Activated naive CD4-positive, alpha-beta T cell treated with anti-CD3 and anti-CD28 coated beads, Interleukin-2, amount 10 ng/mL, durations not matched to agents 7 days and 5 days (primary cell): Measurements from ENCODE around the gene ASS1.

ENCODE experiments used
- CTCF ChIA-PET: fragments of 350-600 bp; sonication (Branson Sonifier 250); formaldehyde crosslinking; loops from one replicate; lab custom pipeline; 2021; ENCODE audit warnings: antibody characterized with exemption; lab: Charles Lee
- DNase-seq: peaks from one replicate; pipeline ENCODE4 v3.0.0-alpha.2; 2020
- H3K27ac Mint-ChIP-seq: one replicate; pipeline ENCODE4 v1.8.0; 2021; ENCODE audit warnings: mild to moderate bottlenecking, moderate library complexity, mixed read lengths
- H3K27me3 Mint-ChIP-seq: one replicate; pipeline ENCODE4 v1.8.0; 2021; ENCODE audit warnings: mild to moderate bottlenecking, mixed read lengths
- H3K36me3 Mint-ChIP-seq: one replicate; pipeline ENCODE4 v1.8.0; 2021; ENCODE audit warnings: mixed read lengths
- H3K4me1 Mint-ChIP-seq: one replicate; pipeline ENCODE4 v1.8.0; 2021; ENCODE audit warnings: mixed read lengths
- H3K4me3 Mint-ChIP-seq: one replicate; pipeline ENCODE4 v1.8.0; 2021; ENCODE audit warnings: mild to moderate bottlenecking, moderate library complexity, mixed read lengths
- H3K9me3 Mint-ChIP-seq: one replicate; pipeline ENCODE4 v1.8.0; 2021; ENCODE audit warnings: mixed read lengths

The ASS1 gene

GRCh38 chr9:130518233-130518632 lies 73.5 kb downstream of the ASS1 start:
- Mint-ChIP-seq H3K9me3 (no peaks in the 10 kb centered on the region), H3K4me3 (no peak overlapping the region), H3K27ac (no peak overlapping the region), H3K4me1 (no peaks in the 10 kb centered on the region), H3K27me3 (peaks cover 16% of the 10 kb centered on the region), H3K36me3 (no peaks in the 10 kb centered on the region)
- CTCF ChIA-PET: no interaction called here
- no peak for DNase-seq

- DNase-seq: no peak
- Mint-ChIP-seq H3K36me3 (no peaks in the 10 kb centered on the region), H3K9me3 (no peaks in the 10 kb centered on the region), H3K4me3 (no peak overlapping the region), H3K27me3 (peaks cover 16% of the 10 kb centered on the region), H3K27ac (no peak overlapping the region), H3K4me1 (no peaks in the 10 kb centered on the region)
- CTCF ChIA-PET: no interaction called here
These were observed 74.4 kb downstream of the ASS1 start for GRCh38 chr9:130518943-130519799.

GRCh38 chr9:130519927-130520326 lies 75.2 kb downstream of the ASS1 start:
- H3K27ac Mint-ChIP-seq: no peak overlapping the region
- H3K9me3 Mint-ChIP-seq: no peaks in the 10 kb centered on the region
- H3K4me1 Mint-ChIP-seq: no peaks in the 10 kb centered on the region
- no peak overlapping the region for H3K4me3 Mint-ChIP-seq
- CTCF ChIA-PET: no interaction called here
- peaks cover 16% of the 10 kb centered on the region for H3K27me3 Mint-ChIP-seq
- no peaks in the 10 kb centered on the region for H3K36me3 Mint-ChIP-seq
- no peak for DNase-seq

- no peak for DNase-seq
- Mint-ChIP-seq H3K36me3 (no peaks in the 10 kb centered on the region), H3K9me3 (no peaks in the 10 kb centered on the region), H3K4me3 (no peak overlapping the region), H3K4me1 (no peaks in the 10 kb centered on the region), H3K27ac (no peak overlapping the region), H3K27me3 (peaks cover 19% of the 10 kb centered on the region)
- CTCF ChIA-PET: no interaction called here
These were observed 77.0 kb downstream of the ASS1 start for GRCh38 chr9:130521715-130522114.

- no peaks in the 10 kb centered on the region for H3K4me1 Mint-ChIP-seq
- DNase-seq: no peak
- no peaks in the 10 kb centered on the region for H3K36me3 Mint-ChIP-seq
- H3K9me3 Mint-ChIP-seq: no peaks in the 10 kb centered on the region
- H3K27me3 Mint-ChIP-seq: peaks cover 19% of the 10 kb centered on the region
- CTCF ChIA-PET: interaction anchor here (0.6 kb wide), 1 partner anchor 1072 kb away, joined by 4 read pairs; no protein-coding TSS in a partner anchor
- no peak overlapping the region for H3K27ac Mint-ChIP-seq
- H3K4me3 Mint-ChIP-seq: no peak overlapping the region
These were observed 77.6 kb downstream of the ASS1 start for GRCh38 chr9:130522233-130522808.

GRCh38 chr9:130523921-130524320 lies 79.2 kb downstream of the ASS1 start:
- no peaks in the 10 kb centered on the region for H3K9me3 Mint-ChIP-seq
- no peak overlapping the region for H3K27ac Mint-ChIP-seq
- CTCF ChIA-PET: no interaction called here
- DNase-seq: no peak
- H3K4me1 Mint-ChIP-seq: no peaks in the 10 kb centered on the region
- no peaks in the 10 kb centered on the region for H3K36me3 Mint-ChIP-seq
- H3K4me3 Mint-ChIP-seq: no peak overlapping the region
- peaks cover 11% of the 10 kb centered on the region for H3K27me3 Mint-ChIP-seq

- CTCF ChIA-PET: no interaction called here
- Mint-ChIP-seq H3K27me3 (peaks cover 12% of the 10 kb centered on the region), H3K4me1 (no peaks in the 10 kb centered on the region), H3K36me3 (no peaks in the 10 kb centered on the region), H3K27ac (no peak overlapping the region), H3K4me3 (no peak overlapping the region), H3K9me3 (no peaks in the 10 kb centered on the region)
- no peak for DNase-seq
These were observed 81.6 kb downstream of the ASS1 start for GRCh38 chr9:130526193-130526853.

GRCh38 chr9:130526854-130527650 lies 82.3 kb downstream of the ASS1 start:
- no peaks in the 10 kb centered on the region for H3K36me3 Mint-ChIP-seq
- no peaks in the 10 kb centered on the region for H3K4me1 Mint-ChIP-seq
- no peak for DNase-seq
- peaks cover 12% of the 10 kb centered on the region for H3K27me3 Mint-ChIP-seq
- no peak overlapping the region for H3K4me3 Mint-ChIP-seq
- no peaks in the 10 kb centered on the region for H3K9me3 Mint-ChIP-seq
- no peak overlapping the region for H3K27ac Mint-ChIP-seq
- CTCF ChIA-PET: no interaction called here

- CTCF ChIA-PET: no interaction called here
- H3K4me1 Mint-ChIP-seq: no peaks in the 10 kb centered on the region
These were observed 83.0 kb downstream of the ASS1 start for GRCh38 chr9:130527651-130528310.

GRCh38 chr9:130528674-130529073 lies 83.9 kb downstream of the ASS1 start:
- H3K4me1 Mint-ChIP-seq: no peaks in the 10 kb centered on the region
- CTCF ChIA-PET: interaction anchor here (0.8 kb wide), 1 partner anchor 518 kb away, joined by 3 read pairs; no protein-coding TSS in a partner anchor
- H3K36me3 Mint-ChIP-seq: no peaks in the 10 kb centered on the region
- H3K4me3 Mint-ChIP-seq: no peak overlapping the region
- H3K27me3 Mint-ChIP-seq: peaks cover 22% of the 10 kb centered on the region
- DNase-seq: no peak
- H3K9me3 Mint-ChIP-seq: no peaks in the 10 kb centered on the region
- no peak overlapping the region for H3K27ac Mint-ChIP-seq

More at GRCh38 chr9:130527651-130528310, 83.0 kb downstream of the ASS1 start:
- no peak for DNase-seq
- no peak overlapping the region for H3K27ac Mint-ChIP-seq
- H3K27me3 Mint-ChIP-seq: peaks cover 16% of the 10 kb centered on the region
- no peak overlapping the region for H3K4me3 Mint-ChIP-seq
- no peaks in the 10 kb centered on the region for H3K36me3 Mint-ChIP-seq
- no peaks in the 10 kb centered on the region for H3K9me3 Mint-ChIP-seq

- H3K9me3 Mint-ChIP-seq: no peaks in the 10 kb centered on the region
- no peak overlapping the region for H3K4me3 Mint-ChIP-seq
- no peak for DNase-seq
- H3K36me3 Mint-ChIP-seq: no peaks in the 10 kb centered on the region
- CTCF ChIA-PET: no interaction called here
- peaks cover 41% of the 10 kb centered on the region for H3K27me3 Mint-ChIP-seq
- no peaks in the 10 kb centered on the region for H3K4me1 Mint-ChIP-seq
- no peak overlapping the region for H3K27ac Mint-ChIP-seq
These were observed 86.2 kb downstream of the ASS1 start for GRCh38 chr9:130530938-130531337.

GRCh38 chr9:130531670-130532069 lies 86.9 kb downstream of the ASS1 start:
- Mint-ChIP-seq H3K27ac (no peak overlapping the region), H3K27me3 (peaks cover 44% of the 10 kb centered on the region), H3K4me3 (no peak overlapping the region), H3K36me3 (no peaks in the 10 kb centered on the region), H3K4me1 (no peaks in the 10 kb centered on the region), H3K9me3 (no peaks in the 10 kb centered on the region)
- DNase-seq: no peak
- CTCF ChIA-PET: no interaction called here

- CTCF ChIA-PET: no interaction called here
- DNase-seq: no peak
- H3K4me1 Mint-ChIP-seq: no peaks in the 10 kb centered on the region
- no peak overlapping the region for H3K27ac Mint-ChIP-seq
- no peaks in the 10 kb centered on the region for H3K9me3 Mint-ChIP-seq
- H3K36me3 Mint-ChIP-seq: no peaks in the 10 kb centered on the region
- no peak overlapping the region for H3K4me3 Mint-ChIP-seq
- H3K27me3 Mint-ChIP-seq: peaks cover 53% of the 10 kb centered on the region
These were observed 87.8 kb downstream of the ASS1 start for GRCh38 chr9:130532426-130533080.
